IMR-90 (cell line): ENCODE data around the gene POR. TPM values are rescaled to one million over a fixed set of nuclear protein-coding genes. Genes with fewer than 3 reads are reported as not detected.

Experiments used
- ATAC-seq: fragments of 200-7000 bp; cut with Tn5 transposase; 2 replicates; pipeline ENCODE4 v1.9.1; 2020; ENCODE audit warnings: low read depth, mild to moderate bottlenecking, moderate library complexity
- BruUV-seq: library from RNA; stranded (reverse); fragments of 400-500 nt; replicated peaks from 2 replicates; lab custom pipeline; 2021; lab: Mats Ljungman, UMichigan
- CTCF ChIA-PET: fragments of 300-600 bp; formaldehyde crosslinking; extraction: SDS; loops from one replicate; lab custom pipeline; 2021; ENCODE audit warnings: antibody characterized with exemption; lab: Yijun Ruan, JAX
- POLR2A ChIA-PET: fragments of 300-600 bp; sonication (Branson Sonifier 250); formaldehyde crosslinking; loops from one replicate; lab custom pipeline; 2022; ENCODE audit warnings: antibody characterized with exemption; ENCODE audit not compliant: unreplicated experiment; lab: Charles Lee
- DNase-seq: peaks from one replicate; pipeline ENCODE4 v3.0.0; 2013
- H2AFZ ChIP-seq: replicated peaks from 2 replicates; pipeline ENCODE3; 2013; ENCODE audit warnings: low read length, mild to moderate bottlenecking; ENCODE audit not compliant: poor library complexity
- H2AK5ac ChIP-seq: 2 replicates; pipeline ENCODE4 v1.6.1; 2013; ENCODE audit warnings: low read depth, low read length, inconsistent platforms
- H2AK9ac ChIP-seq: replicated peaks from 2 replicates; pipeline ENCODE3; 2013; ENCODE audit warnings: mild to moderate bottlenecking, low read depth, low read length, moderate library complexity; ENCODE audit not compliant: poor library complexity
- H2BK120ac ChIP-seq: 2 replicates; pipeline ENCODE4 v1.6.1; 2013; ENCODE audit warnings: low read depth, low read length, inconsistent platforms
- H2BK15ac ChIP-seq: 3 replicates; pipeline ENCODE4 v1.6.1; 2013; ENCODE audit warnings: low read depth, low read length, inconsistent platforms
- H2BK20ac ChIP-seq: 2 replicates; pipeline ENCODE4 v1.6.1; 2013; ENCODE audit warnings: low read depth, mild to moderate bottlenecking, inconsistent platforms, low read length, moderate library complexity
- H2BK5ac ChIP-seq: 2 replicates; pipeline ENCODE4 v1.6.1; 2013; ENCODE audit warnings: mild to moderate bottlenecking, low read depth, low read length, inconsistent platforms; ENCODE audit not compliant: poor library complexity, severe bottlenecking
- H3K14ac ChIP-seq: replicated peaks from 2 replicates; pipeline ENCODE4 v1.6.1; 2013; ENCODE audit warnings: low read depth, low read length, inconsistent platforms
- H3K18ac ChIP-seq: 2 replicates; pipeline ENCODE4 v1.6.1; 2013; ENCODE audit warnings: low read depth, low read length, control low read depth
- H3K23ac ChIP-seq: 2 replicates; pipeline ENCODE4 v1.6.1; 2013; ENCODE audit warnings: low read depth, low read length, inconsistent platforms
- H3K27ac ChIP-seq: 2 replicates; pipeline ENCODE4 v1.5.1; 2013; ENCODE audit warnings: mild to moderate bottlenecking, control low read depth, low read length; ENCODE audit not compliant: insufficient read depth
- H3K27me3 ChIP-seq: 2 replicates; pipeline ENCODE4 v1.6.1; 2013; ENCODE audit warnings: low read length; ENCODE audit not compliant: control insufficient read depth, insufficient read depth
- H3K36me3 ChIP-seq: 2 replicates; pipeline ENCODE4 v1.6.1; 2013; ENCODE audit warnings: low read length, mixed read lengths; ENCODE audit not compliant: control insufficient read depth, insufficient read depth
- H3K4ac ChIP-seq: 2 replicates; pipeline ENCODE4 v1.6.1; 2013; ENCODE audit warnings: low read depth, low read length, inconsistent platforms
- H3K4me1 ChIP-seq: 2 replicates; pipeline ENCODE4 v1.6.1; 2013; ENCODE audit warnings: low read length, mixed read lengths; ENCODE audit not compliant: control insufficient read depth, insufficient read depth
- H3K4me2 ChIP-seq: 2 replicates; pipeline ENCODE4 v1.6.1; 2013; ENCODE audit warnings: low read depth, mild to moderate bottlenecking, control low read depth, low read length, moderate library complexity
- H3K4me3 ChIP-seq: 2 replicates; pipeline ENCODE4 v1.5.1; 2013; ENCODE audit warnings: low read depth, mild to moderate bottlenecking, control low read depth, low read length, moderate library complexity; ENCODE audit not compliant: insufficient read depth
- H3K56ac ChIP-seq: 2 replicates; pipeline ENCODE4 v1.6.1; 2013; ENCODE audit warnings: low read length, inconsistent platforms; ENCODE audit not compliant: insufficient read depth; ENCODE audit errors: extremely low read depth
- H3K79me1 ChIP-seq, 2 experiments: 2 replicates each; pipeline ENCODE4 v1.6.1; 2013; ENCODE audit warnings: low read length in 2 of 2, inconsistent platforms in 1 of 2, low read depth in 1 of 2
- H3K9ac ChIP-seq: 2 replicates; pipeline ENCODE4 v1.6.1; 2013; ENCODE audit warnings: low read depth, low read length, control low read depth
- H3K9me1 ChIP-seq: 2 replicates; pipeline ENCODE4 v1.6.1; 2013; ENCODE audit warnings: low read length, inconsistent platforms; ENCODE audit not compliant: insufficient read depth
- H3K9me3 ChIP-seq: 2 replicates; pipeline ENCODE4 v1.6.1; 2013; ENCODE audit warnings: low read length; ENCODE audit not compliant: control insufficient read depth, insufficient read depth
- H4K20me1 ChIP-seq: 2 replicates; pipeline ENCODE4 v1.6.1; 2013; ENCODE audit warnings: low read length, inconsistent platforms; ENCODE audit not compliant: insufficient read depth
- H4K5ac ChIP-seq: 2 replicates; pipeline ENCODE4 v1.6.1; 2013; ENCODE audit warnings: mild to moderate bottlenecking, low read depth, low read length, control low read depth
- H4K8ac ChIP-seq, 2 experiments: 2 replicates each; pipeline ENCODE4 v1.6.1; 2013; ENCODE audit warnings: low read depth in 2 of 2, low read length in 2 of 2, control low read depth in 1 of 2, inconsistent platforms in 1 of 2
- H4K91ac ChIP-seq: 2 replicates; pipeline ENCODE4 v1.6.1; 2013; ENCODE audit warnings: low read depth, low read length, inconsistent platforms; ENCODE audit not compliant: insufficient read depth
- CHD1 ChIP-seq: IDR thresholded peaks from 2 replicates; pipeline ENCODE4 v1.6.1; 2012; ENCODE audit warnings: low read depth, low read length, improper control_type of control experiment
- ELK1 ChIP-seq: fragments of 150-350 bp; IDR thresholded peaks from 2 replicates; pipeline ENCODE4 v1.6.1; 2016; ENCODE audit warnings: low read depth, mild to moderate bottlenecking, low read length, moderate library complexity, borderline replicate concordance
- FOS ChIP-seq: fragments of 150-350 bp; IDR thresholded peaks from 2 replicates; pipeline ENCODE4 v1.6.1; 2016; ENCODE audit warnings: low read depth, low read length
- MAFK ChIP-seq: IDR thresholded peaks from 2 replicates; pipeline ENCODE4 v1.6.1; 2012; ENCODE audit warnings: low read depth, low read length, improper control_type of control experiment
- MXI1 ChIP-seq: IDR thresholded peaks from 2 replicates; pipeline ENCODE4 v1.6.1; 2012; ENCODE audit warnings: low read depth, mild to moderate bottlenecking, low read length, moderate library complexity, borderline replicate concordance
- NFE2L2 ChIP-seq: fragments of 150-350 bp; IDR thresholded peaks from 2 replicates; pipeline ENCODE4 v1.6.1; 2016; ENCODE audit warnings: low read depth, mild to moderate bottlenecking, low read length
- POLR2A ChIP-seq: IDR thresholded peaks from 2 replicates; pipeline ENCODE4 v1.6.1; 2012; ENCODE audit warnings: mild to moderate bottlenecking, low read depth, low read length
- RAD21 ChIP-seq: IDR thresholded peaks from 2 replicates; pipeline ENCODE4 v1.6.1; 2012; ENCODE audit warnings: low read length, improper control_type of control experiment
- RFX5 ChIP-seq: IDR thresholded peaks from 2 replicates; pipeline ENCODE4 v1.8.0; 2012; ENCODE audit warnings: low read depth, mild to moderate bottlenecking, low read length, moderate library complexity
- SMC3 ChIP-seq: fragments of 150-350 bp; IDR thresholded peaks from 2 replicates; pipeline ENCODE4 v1.6.1; 2016; ENCODE audit warnings: low read depth, mild to moderate bottlenecking, antibody characterized with exemption, low read length, moderate library complexity
- WGBS, 2 experiments: methylation state at CpG; one replicate each; pipeline versions ENCODE4 v1.1.5 to v1.1.7; 2013; ENCODE audit warnings: missing lambda C conversion rate in 2 of 2; ENCODE audit not compliant: insufficient read length in 1 of 2; ENCODE audit errors: extremely low coverage in 2 of 2; 5-methylcytosine and 5-hydroxymethylcytosine counted together
- dilution Hi-C: fragments of 300-500 bp; cut with HindIII; formaldehyde crosslinking; loops from one replicate; pipeline ENCODE4 v1.14.3; 2018; ENCODE audit warnings: low sequenced_read_pairs; ENCODE audit not compliant: unreplicated experiment
- in situ Hi-C: fragments of 300-500 bp; cut with MboI; formaldehyde crosslinking; loops from 3 replicates; pipeline ENCODE4 v1.14.3; 2019; ENCODE audit warnings: low sequenced_read_pairs, inconsistent platforms, mixed read lengths
- intact Hi-C: fragments of 100-400 bp; cut with micrococcal nuclease; formaldehyde crosslinking; loops from 2 replicates; pipeline ENCODE4 v1.10.0; 2022
- polyA plus RNA-seq, 3 experiments: library from polyadenylated mRNA; depleted of rRNA; stranded (reverse); fragments of >200 nt; gene quantifications; 2 replicates each; pipeline ENCODE4 v1.2.3, GENCODE V29; 2012; ENCODE audit warnings: low replicate concordance in 1 of 3
- total RNA-seq: library from RNA; depleted of rRNA; stranded (reverse); fragments of >200 nt; gene quantifications from 2 replicates; pipeline ENCODE4 v1.2.3, GENCODE V29; 2012

The POR gene
- total and polyA plus RNA-seq, 2 of the 4 experiments (the other 2 are of a cell fraction) = 25.5 to 42.2 TPM

- H2AK5ac ChIP-seq = no peak overlapping the region
- no peak overlapping the region for H3K4ac ChIP-seq
- no peak overlapping the region for H2BK5ac ChIP-seq
- no peak overlapping the region for H3K23ac ChIP-seq
- H3K9ac ChIP-seq = no peak overlapping the region
- H4K8ac ChIP-seq = no peak overlapping the region
- CTCF ChIA-PET = no interaction called here
- no TSS peak for BruUV-seq
- H2AK9ac ChIP-seq = no peak overlapping the region
- intact Hi-C loops = no loop called here
- H2BK20ac ChIP-seq = no peak overlapping the region
- POLR2A ChIA-PET = no interaction called here
- H2BK120ac ChIP-seq = no peak overlapping the region
- no CpG with 5 or more reads among the region's 3 CpGs for WGBS, 2 experiments
- H2AFZ ChIP-seq = no peak overlapping the region
- no peak overlapping the region for H3K27ac ChIP-seq
- no peak for TF ChIP-seq SMC3
- no peak for TF ChIP-seq POLR2A
- TF ChIP-seq FOS = no peak
- TF ChIP-seq NFE2L2 = no peak
- no peak for TF ChIP-seq RFX5
- TF ChIP-seq CHD1 = no peak
- no peak for TF ChIP-seq MAFK
- TF ChIP-seq MXI1 = no peak
- TF ChIP-seq RAD21 = no peak
- TF ChIP-seq ELK1 = no peak
- dilution Hi-C loops = no loop called here
- H3K14ac ChIP-seq = no peak overlapping the region
- in situ Hi-C loops = no loop called here
- H3K4me2 ChIP-seq = no peak overlapping the region
- DNase-seq (no peak), ATAC-seq (no peak)
- H4K20me1 ChIP-seq = 0 out of 2 replicates have a peak, but pooled peaks cover 3% of the 10 kb centered on the region
- no peak overlapping the region for H3K4me3 ChIP-seq
- H3K27me3 ChIP-seq = no peaks in the 10 kb centered on the region
- H4K5ac ChIP-seq = no peak overlapping the region
- H3K9me1 ChIP-seq = peaks cover 4% of the 10 kb centered on the region; the same call in 1 of the 2 replicates
- H4K91ac ChIP-seq = no peak overlapping the region
- peaks cover 30% of the 10 kb centered on the region for H3K36me3 ChIP-seq
- no peak overlapping the region for H2BK15ac ChIP-seq
- H3K9me3 ChIP-seq = no peaks in the 10 kb centered on the region
- no peak overlapping the region for H3K56ac ChIP-seq
- peaks cover 0 to 3% of the 10 kb centered on the region in 2 experiments; a peak in 1 of 4 replicates for H3K79me1 ChIP-seq
- H3K18ac ChIP-seq = no peak overlapping the region
- no peaks in the 10 kb centered on the region for H3K4me1 ChIP-seq
Measured at GRCh38 chr7:76002822-76003221, 87.9 kb downstream of the POR start.
